ENCODE data around the gene PRX.

- no peak for TF ChIP-seq POLR2A (IDR thresholded peaks at IDR 0.05)
- TF ChIP-seq, protein P1, sequence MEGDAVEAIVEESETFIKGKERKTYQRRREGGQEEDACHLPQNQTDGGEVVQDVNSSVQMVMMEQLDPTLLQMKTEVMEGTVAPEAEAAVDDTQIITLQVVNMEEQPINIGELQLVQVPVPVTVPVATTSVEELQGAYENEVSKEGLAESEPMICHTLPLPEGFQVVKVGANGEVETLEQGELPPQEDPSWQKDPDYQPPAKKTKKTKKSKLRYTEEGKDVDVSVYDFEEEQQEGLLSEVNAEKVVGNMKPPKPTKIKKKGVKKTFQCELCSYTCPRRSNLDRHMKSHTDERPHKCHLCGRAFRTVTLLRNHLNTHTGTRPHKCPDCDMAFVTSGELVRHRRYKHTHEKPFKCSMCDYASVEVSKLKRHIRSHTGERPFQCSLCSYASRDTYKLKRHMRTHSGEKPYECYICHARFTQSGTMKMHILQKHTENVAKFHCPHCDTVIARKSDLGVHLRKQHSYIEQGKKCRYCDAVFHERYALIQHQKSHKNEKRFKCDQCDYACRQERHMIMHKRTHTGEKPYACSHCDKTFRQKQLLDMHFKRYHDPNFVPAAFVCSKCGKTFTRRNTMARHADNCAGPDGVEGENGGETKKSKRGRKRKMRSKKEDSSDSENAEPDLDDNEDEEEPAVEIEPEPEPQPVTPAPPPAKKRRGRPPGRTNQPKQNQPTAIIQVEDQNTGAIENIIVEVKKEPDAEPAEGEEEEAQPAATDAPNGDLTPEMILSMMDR (IDR thresholded peaks at IDR 0.05) = no peak
Observed at GRCh38 chr19:40400559-40400958, 12.6 kb downstream of the PRX start.
